Activated T-helper 17 cell treated with anti-CD3 and anti-CD28 coated beads, Interleukin-2, amount 50 U/mL, for 72 hours (primary cell): Measurements from ENCODE around the gene PDK2. TPM values are rescaled to one million over a fixed set of nuclear protein-coding genes. Genes with fewer than 3 reads are reported as not detected.
A peak's percentile ranks its signal among the peaks of the same experiment; 100 is the strongest.

Experiments used
- ATAC-seq: fragments of 150-1000 bp; cut with Tn5 transposase; replicated peaks from 2 replicates; pipeline ENCODE4 v1.10.0; 2021; ENCODE audit warnings: mild to moderate bottlenecking, moderate library complexity
- H3K27ac Mint-ChIP-seq: one replicate; pipeline ENCODE4 v1.8.0; 2022; ENCODE audit warnings: mixed read lengths
- H3K27me3 Mint-ChIP-seq: one replicate; pipeline ENCODE4 v1.8.0; 2022; ENCODE audit warnings: mixed read lengths
- H3K36me3 Mint-ChIP-seq: one replicate; pipeline ENCODE4 v1.8.0; 2022; ENCODE audit warnings: low read depth, mild to moderate bottlenecking, mixed read lengths
- H3K4me1 Mint-ChIP-seq: one replicate; pipeline ENCODE4 v1.8.0; 2022; ENCODE audit warnings: mixed read lengths
- H3K4me3 Mint-ChIP-seq: one replicate; pipeline ENCODE4 v1.8.0; 2022; ENCODE audit warnings: mild to moderate bottlenecking, mixed read lengths
- H3K9me3 Mint-ChIP-seq: one replicate; pipeline ENCODE4 v1.8.0; 2022; ENCODE audit warnings: mixed read lengths
- total RNA-seq, 2 donors: library from RNA; stranded (reverse); gene quantifications; one replicate each; pipeline ENCODE4 v1.2.3, GENCODE V29; 2022

The PDK2 gene
- total RNA-seq, 2 donors from 2014 or later, result 10.0 to 15.2 TPM

- no peak for ATAC-seq
- peaks cover 47% of the 10 kb centered on the region for H3K36me3 Mint-ChIP-seq
- peaks cover 31% of the 10 kb centered on the region for H3K4me1 Mint-ChIP-seq
- no peak overlapping the region for H3K4me3 Mint-ChIP-seq
- no peaks in the 10 kb centered on the region for H3K27me3 Mint-ChIP-seq
- H3K27ac Mint-ChIP-seq, result no peak overlapping the region
- H3K9me3 Mint-ChIP-seq, result no peaks in the 10 kb centered on the region
Measured at GRCh38 chr17:50134206-50135110, 39.3 kb downstream of the PDK2 start.

- Mint-ChIP-seq H3K4me3 (no peak overlapping the region), H3K27ac (no peak overlapping the region), H3K9me3 (no peaks in the 10 kb centered on the region), H3K4me1 (peaks cover 41% of the 10 kb centered on the region), H3K36me3 (peaks cover 57% of the 10 kb centered on the region), H3K27me3 (no peaks in the 10 kb centered on the region)
- ATAC-seq, result no peak
Measured at GRCh38 chr17:50135316-50136095, 40.4 kb downstream of the PDK2 start.

- peak overlapping the region; percentile 25 for H3K27ac Mint-ChIP-seq
- no peaks in the 10 kb centered on the region for H3K9me3 Mint-ChIP-seq
- no peak for ATAC-seq
- H3K36me3 Mint-ChIP-seq, result peaks cover 64% of the 10 kb centered on the region
- H3K4me3 Mint-ChIP-seq, result no peak overlapping the region
- no peaks in the 10 kb centered on the region for H3K27me3 Mint-ChIP-seq
- H3K4me1 Mint-ChIP-seq, result peaks cover 41% of the 10 kb centered on the region
Measured at GRCh38 chr17:50136096-50136687, 41.0 kb downstream of the PDK2 start.

- Mint-ChIP-seq H3K4me3 (no peak overlapping the region), H3K36me3 (peaks cover 73% of the 10 kb centered on the region), H3K27me3 (no peaks in the 10 kb centered on the region), H3K9me3 (no peaks in the 10 kb centered on the region), H3K27ac (peak overlapping the region; percentile 43), H3K4me1 (peaks cover 44% of the 10 kb centered on the region)
- ATAC-seq, result no peak
Measured at GRCh38 chr17:50137042-50137441, 41.9 kb downstream of the PDK2 start.

GRCh38 chr17:50139185-50139783 is 44.1 kb downstream of the PDK2 start:
- H3K27ac Mint-ChIP-seq, result peak overlapping the region; percentile 78
- H3K9me3 Mint-ChIP-seq, result no peaks in the 10 kb centered on the region
- peaks cover 57% of the 10 kb centered on the region for H3K4me1 Mint-ChIP-seq
- H3K4me3 Mint-ChIP-seq, result peak overlapping the region; percentile 98
- no peak for ATAC-seq
- peaks cover 91% of the 10 kb centered on the region for H3K36me3 Mint-ChIP-seq
- H3K27me3 Mint-ChIP-seq, result no peaks in the 10 kb centered on the region

GRCh38 chr17:50139950-50140885 is 45.1 kb downstream of the PDK2 start:
- no peaks in the 10 kb centered on the region for H3K9me3 Mint-ChIP-seq
- H3K27ac Mint-ChIP-seq, result peak overlapping the region; percentile 78
- peak overlapping the region; percentile 98 for H3K4me3 Mint-ChIP-seq
- ATAC-seq, result peak; percentile 86
- peaks cover 100% of the 10 kb centered on the region for H3K36me3 Mint-ChIP-seq
- no peaks in the 10 kb centered on the region for H3K27me3 Mint-ChIP-seq
- peaks cover 62% of the 10 kb centered on the region for H3K4me1 Mint-ChIP-seq

GRCh38 chr17:50141026-50141744 is 46.0 kb downstream of the PDK2 start:
- Mint-ChIP-seq H3K36me3 (peaks cover 100% of the 10 kb centered on the region), H3K4me1 (peaks cover 70% of the 10 kb centered on the region), H3K9me3 (no peaks in the 10 kb centered on the region), H3K27me3 (no peaks in the 10 kb centered on the region), H3K27ac (peak overlapping the region; percentile 80), H3K4me3 (peak overlapping the region; percentile 98)
- ATAC-seq, result no peak

- Mint-ChIP-seq H3K4me3 (peak overlapping the region; percentile 98), H3K27ac (peak overlapping the region; percentile 80)
- ATAC-seq, result peak; percentile 15
Measured at GRCh38 chr17:50141745-50142110, 46.6 kb downstream of the PDK2 start.

GRCh38 chr17:50143461-50144176 is 48.5 kb downstream of the PDK2 start:
- no peak for ATAC-seq
- no peaks in the 10 kb centered on the region for H3K9me3 Mint-ChIP-seq
- peaks cover 100% of the 10 kb centered on the region for H3K36me3 Mint-ChIP-seq
- no peaks in the 10 kb centered on the region for H3K27me3 Mint-ChIP-seq
- H3K4me3 Mint-ChIP-seq, result peak overlapping the region; percentile 98
- peak overlapping the region; percentile 95 for H3K27ac Mint-ChIP-seq
- H3K4me1 Mint-ChIP-seq, result peaks cover 66% of the 10 kb centered on the region

More at GRCh38 chr17:50141745-50142110, 46.6 kb downstream of the PDK2 start:
- peaks cover 70% of the 10 kb centered on the region for H3K4me1 Mint-ChIP-seq
- H3K27me3 Mint-ChIP-seq, result no peaks in the 10 kb centered on the region
- H3K36me3 Mint-ChIP-seq, result peaks cover 100% of the 10 kb centered on the region
- H3K9me3 Mint-ChIP-seq, result no peaks in the 10 kb centered on the region

GRCh38 chr17:50144355-50144754 is 49.2 kb downstream of the PDK2 start:
- peaks cover 66% of the 10 kb centered on the region for H3K4me1 Mint-ChIP-seq
- H3K9me3 Mint-ChIP-seq, result no peaks in the 10 kb centered on the region
- no peak for ATAC-seq
- H3K27ac Mint-ChIP-seq, result peak overlapping the region; percentile 95
- H3K36me3 Mint-ChIP-seq, result peaks cover 100% of the 10 kb centered on the region
- H3K4me3 Mint-ChIP-seq, result peak overlapping the region; percentile 98
- no peaks in the 10 kb centered on the region for H3K27me3 Mint-ChIP-seq

GRCh38 chr17:50144845-50145531 is 49.8 kb downstream of the PDK2 start:
- H3K27me3 Mint-ChIP-seq, result no peaks in the 10 kb centered on the region
- H3K4me1 Mint-ChIP-seq, result peaks cover 61% of the 10 kb centered on the region
- H3K4me3 Mint-ChIP-seq, result peak overlapping the region; percentile 98
- peaks cover 94% of the 10 kb centered on the region for H3K36me3 Mint-ChIP-seq
- peak overlapping the region; percentile 95 for H3K27ac Mint-ChIP-seq
- ATAC-seq, result peak; percentile 11
- no peaks in the 10 kb centered on the region for H3K9me3 Mint-ChIP-seq
